Testis (tissue), 2 donors: ENCODE results near the gene ADAM12.

Experiments
- CTCF ChIP-seq, 3 experiments: fragments of 450-650 bp in 2 of 3; fragments of 200-600 bp in 1 of 3; sonication (generic) in 1 of 3; IDR thresholded peaks; one replicate each; pipeline ENCODE4 v1.5.1; 2016 to 2019; ENCODE audit warnings: antibody characterized with exemption in 3 of 3, mild to moderate bottlenecking in 2 of 3, moderate library complexity in 1 of 3
- POLR2A ChIP-seq: fragments of 450-650 bp; IDR thresholded peaks from one replicate; pipeline ENCODE4 v1.6.1; 2017; ENCODE audit warnings: antibody characterized with exemption, mild to moderate bottlenecking, moderate library complexity

- TF ChIP-seq CTCF (IDR thresholded peaks at IDR 0.05) (no peak), POLR2A (no peak)
These were observed 393.7 kb downstream of the ADAM12 start for GRCh38 chr10:125994601-125995000.
